NCI-H1105 (cell line): Measurements from ENCODE around the gene CDC42EP3.

Experiments used
- DNase-seq: peaks from one replicate; lab custom pipeline; 2025; lab: John Stamatoyannopoulos, UW

The CDC42EP3 gene

GRCh38 chr2:37683921-37684780 is 12.7 kb upstream of the CDC42EP3 start:
- no peak for DNase-seq

GRCh38 chr2:37683241-37683640 is 11.8 kb upstream of the CDC42EP3 start:
- no peak for DNase-seq

- no peak for DNase-seq
Measured at GRCh38 chr2:37682473-37682872, 11.0 kb upstream of the CDC42EP3 start.

- no peak for DNase-seq
Measured at GRCh38 chr2:37681587-37681986, 10.1 kb upstream of the CDC42EP3 start.

- DNase-seq: no peak
Measured at GRCh38 chr2:37679072-37679695, 7.7 kb upstream of the CDC42EP3 start.

- no peak for DNase-seq
Measured at GRCh38 chr2:37676274-37676673, 4.8 kb upstream of the CDC42EP3 start.

GRCh38 chr2:37674946-37675345 is 3.5 kb upstream of the CDC42EP3 start:
- DNase-seq: no peak

- DNase-seq: no peak
Measured at GRCh38 chr2:37672870-37673184, 1.4 kb upstream of the CDC42EP3 start.

- DNase-seq: peak; percentile 76
Measured at GRCh38 chr2:37672104-37672869, 845 bp upstream of the CDC42EP3 start.

GRCh38 chr2:37671816-37672103 is 318 bp upstream of the CDC42EP3 start:
- no peak for DNase-seq

- DNase-seq: no peak
Measured at GRCh38 chr2:37670378-37671008, 949 bp downstream of the CDC42EP3 start.

- no peak for DNase-seq
Measured at GRCh38 chr2:37669446-37669845, 2.0 kb downstream of the CDC42EP3 start.

GRCh38 chr2:37667704-37668103 is 3.7 kb downstream of the CDC42EP3 start:
- no peak for DNase-seq

GRCh38 chr2:37666772-37667171 is 4.7 kb downstream of the CDC42EP3 start:
- no peak for DNase-seq

GRCh38 chr2:37665604-37666362 is 5.7 kb downstream of the CDC42EP3 start:
- DNase-seq: no peak

- no peak for DNase-seq
Measured at GRCh38 chr2:37665043-37665442, 6.4 kb downstream of the CDC42EP3 start.

- DNase-seq: no peak
Measured at GRCh38 chr2:37664231-37664643, 7.2 kb downstream of the CDC42EP3 start.

GRCh38 chr2:37663390-37663789 is 8.1 kb downstream of the CDC42EP3 start:
- DNase-seq: no peak

GRCh38 chr2:37659723-37660122 is 11.7 kb downstream of the CDC42EP3 start:
- DNase-seq: no peak

- no peak for DNase-seq
Measured at GRCh38 chr2:37658682-37659081, 12.8 kb downstream of the CDC42EP3 start.

- DNase-seq: no peak
Measured at GRCh38 chr2:37657471-37657870, 14.0 kb downstream of the CDC42EP3 start.
